Stomach (tissue), 4 donors: ENCODE results near the gene SPOCK2.

Source experiments
- CTCF ChIP-seq, 7 experiments: fragments of 450-650 bp in 4 of 7; fragments of 200-600 bp in 3 of 7; sonication (generic) in 3 of 7; IDR thresholded peaks; one replicate each; pipeline ENCODE4 v1.5.1; 2016 to 2019; ENCODE audit warnings: antibody characterized with exemption in 7 of 7, control low read depth in 2 of 7, mild to moderate bottlenecking in 1 of 7
- EP300 ChIP-seq: sonication (generic); formaldehyde crosslinking; IDR thresholded peaks from one replicate; pipeline ENCODE4 v1.6.1; 2017; ENCODE audit warnings: antibody characterized with exemption
- POLR2A ChIP-seq, 4 donors: fragments of 450-650 bp; IDR thresholded peaks; one replicate each; pipeline ENCODE4 v1.6.1; 2016; ENCODE audit warnings: antibody characterized with exemption in 4 of 4, control low read depth in 2 of 4, mild to moderate bottlenecking in 1 of 4, moderate library complexity in 1 of 4
- POLR2AphosphoS5 ChIP-seq, 3 donors: sonication (generic); formaldehyde crosslinking; IDR thresholded peaks; one replicate each; pipeline ENCODE4 v1.6.1; 2016; ENCODE audit warnings: antibody characterized with exemption in 3 of 3

- TF ChIP-seq CTCF (IDR thresholded peaks at IDR 0.05): no peak
- no peak for TF ChIP-seq POLR2A (IDR thresholded peaks at IDR 0.05)
- TF ChIP-seq POLR2AphosphoS5 (IDR thresholded peaks at IDR 0.05): no peak
- TF ChIP-seq EP300: no peak
These were observed 74.2 kb downstream of the SPOCK2 start for GRCh38 chr10:72014197-72014596.
